DMS53 treated with DMSO at 0.1 percent for 48 hours (cell line): ENCODE results near the gene NOS1AP.
"Not testable (repeated sequence)": the region's sequence is repeated elsewhere in the genome, so short reads cannot be mapped to it uniquely, and the experiment has no call there.

Experiments used
- DNase-seq: peaks from one replicate; lab custom pipeline; 2025; ENCODE audit not compliant: unreplicated experiment; lab: John Stamatoyannopoulos, UW

Gene NOS1AP

DNA sequence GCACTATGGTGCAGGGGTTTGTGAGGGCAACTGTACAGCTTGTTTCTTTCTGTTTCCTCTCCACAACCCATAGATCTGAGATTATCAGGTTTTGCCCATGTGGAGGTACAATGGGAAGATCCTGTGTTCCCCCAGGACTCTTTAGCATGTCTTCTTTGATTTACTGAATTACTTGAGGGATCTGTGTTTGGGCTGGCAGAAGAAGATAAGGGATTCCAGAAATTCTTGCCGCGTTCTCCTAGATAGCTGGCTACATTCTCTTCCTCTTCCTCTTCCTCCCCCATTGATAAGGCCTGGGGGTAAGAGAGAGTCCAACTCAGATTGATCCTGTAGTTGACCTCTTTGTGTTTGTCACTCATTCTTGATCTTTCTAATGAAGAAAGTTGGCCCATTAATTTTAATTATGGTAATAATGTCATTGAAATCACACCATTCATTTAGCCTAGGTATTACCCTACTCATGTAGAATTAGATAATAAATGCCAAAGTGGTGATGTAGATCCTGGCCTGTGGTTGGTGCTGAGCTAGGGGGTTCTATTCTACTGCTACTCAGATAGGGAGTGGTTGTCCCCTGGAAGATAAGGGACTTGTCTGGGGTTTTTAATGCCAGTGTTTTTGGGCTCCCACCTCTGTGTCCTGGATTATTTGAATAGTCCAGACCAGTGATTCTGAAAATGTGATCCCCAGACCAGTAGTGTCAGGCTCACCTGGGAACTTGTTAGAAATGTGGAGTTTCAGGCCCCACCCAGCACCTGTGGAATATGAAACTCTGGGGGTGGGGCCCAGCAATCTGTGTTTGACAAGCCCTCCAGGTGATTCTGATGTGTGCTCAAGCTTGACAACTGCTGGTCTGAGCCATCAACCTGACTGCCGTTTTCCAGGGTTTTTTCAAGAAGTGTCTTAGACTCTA is 122.2 kb downstream of the NOS1AP start:
- DNase-seq: peak; percentile 36

DNA sequence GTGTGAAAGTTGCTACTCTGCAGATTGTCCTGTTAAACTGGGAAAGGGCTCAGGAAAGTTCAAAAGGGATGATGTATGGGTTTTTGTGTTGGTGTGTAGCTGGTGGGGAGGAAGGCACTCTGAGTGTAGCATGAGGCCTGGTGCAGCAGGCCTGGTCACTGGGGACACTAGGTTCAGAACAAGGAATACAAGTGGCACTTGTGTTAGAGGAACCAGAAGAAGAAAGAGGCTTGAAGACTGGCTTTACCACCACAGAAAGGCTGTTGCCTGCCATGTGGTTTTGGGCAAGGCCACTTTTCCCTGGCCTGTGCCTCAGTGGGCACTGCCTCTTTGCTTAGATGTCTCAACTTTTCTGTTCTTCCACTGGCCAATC is 122.8 kb downstream of the NOS1AP start:
- no peak for DNase-seq

DNA sequence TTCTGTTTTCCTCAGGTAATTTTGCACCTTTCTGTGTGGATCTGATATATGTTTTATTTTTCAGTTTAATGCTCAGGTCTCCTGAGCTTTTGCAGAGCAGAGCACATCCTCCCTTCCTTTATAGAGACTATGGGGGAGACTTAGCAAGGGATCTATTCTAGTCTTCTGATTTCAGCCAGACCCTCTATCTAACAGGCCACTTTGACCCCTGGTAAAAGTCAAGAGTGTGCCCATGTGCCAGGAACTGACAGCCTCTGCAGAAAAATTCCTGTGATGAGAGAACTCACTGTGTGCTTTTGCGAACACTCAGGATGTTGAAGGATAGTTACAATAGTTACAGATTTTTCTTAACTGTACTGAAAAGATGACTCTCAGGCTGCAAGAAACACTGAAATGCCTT is 123.3 kb downstream of the NOS1AP start:
- DNase-seq: no peak

DNA sequence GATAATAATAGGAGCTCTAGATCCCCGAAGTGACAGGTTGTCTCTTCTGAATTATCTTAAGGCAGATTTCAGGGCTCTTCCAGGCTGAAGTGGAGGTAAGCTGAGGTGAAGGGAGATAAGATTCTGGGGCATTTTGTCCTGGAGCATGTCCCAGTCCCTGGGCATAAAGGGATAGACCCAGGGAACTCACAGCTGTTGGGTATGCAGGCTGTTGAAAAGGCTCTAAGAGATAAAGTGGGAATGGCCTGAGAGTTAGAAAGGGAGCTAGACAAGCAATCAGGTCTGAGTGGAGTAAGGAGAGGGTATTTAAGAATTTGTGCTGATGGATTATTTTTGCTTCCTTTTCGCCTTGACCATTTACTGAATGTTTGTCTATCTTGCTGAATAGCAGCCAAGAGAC is 123.7 kb downstream of the NOS1AP start:
- DNase-seq: no peak

DNA sequence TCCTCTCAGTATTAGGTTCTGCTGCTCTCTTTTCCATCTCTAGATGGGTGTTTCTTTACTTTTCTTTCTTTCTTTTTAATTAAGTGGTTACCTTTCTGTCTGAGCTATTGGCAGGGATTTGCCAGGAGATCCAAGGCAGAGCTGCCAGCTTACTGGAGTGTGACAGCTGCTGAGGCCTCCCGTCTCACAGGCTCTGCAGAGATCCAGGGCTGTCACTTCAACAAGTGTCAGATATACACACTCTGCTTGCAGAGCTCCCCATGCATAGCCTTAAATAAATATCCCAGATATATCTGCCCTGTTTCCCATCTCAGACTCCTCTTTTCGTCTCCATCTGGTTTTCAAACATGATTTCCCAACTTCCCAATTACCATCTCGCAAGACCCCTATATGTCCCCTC is 124.3 kb downstream of the NOS1AP start:
- DNase-seq: peak; percentile 38

DNA sequence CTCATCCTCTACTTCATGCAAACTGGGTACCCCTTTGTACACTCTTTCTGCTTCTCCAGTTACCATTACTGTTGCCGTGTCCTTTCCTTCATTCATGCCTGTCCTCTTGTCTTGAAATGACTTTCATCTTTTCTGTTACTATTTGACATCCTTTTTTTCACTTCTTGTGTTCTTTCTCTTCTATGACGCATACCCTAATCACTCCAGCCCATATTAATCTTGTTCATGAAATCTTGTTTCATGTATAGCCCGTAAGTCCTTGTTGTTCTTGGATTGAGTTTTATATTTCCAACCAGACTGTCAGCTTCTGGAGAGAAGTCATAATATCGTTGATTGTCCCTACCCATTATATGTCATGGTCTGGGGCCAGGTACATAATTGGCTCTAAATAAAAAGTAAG is 126.1 kb downstream of the NOS1AP start:
- DNase-seq: no peak

GRCh38 chr1:162196387-162196786 is 126.9 kb downstream of the NOS1AP start:
- DNase-seq: no peak

DNA sequence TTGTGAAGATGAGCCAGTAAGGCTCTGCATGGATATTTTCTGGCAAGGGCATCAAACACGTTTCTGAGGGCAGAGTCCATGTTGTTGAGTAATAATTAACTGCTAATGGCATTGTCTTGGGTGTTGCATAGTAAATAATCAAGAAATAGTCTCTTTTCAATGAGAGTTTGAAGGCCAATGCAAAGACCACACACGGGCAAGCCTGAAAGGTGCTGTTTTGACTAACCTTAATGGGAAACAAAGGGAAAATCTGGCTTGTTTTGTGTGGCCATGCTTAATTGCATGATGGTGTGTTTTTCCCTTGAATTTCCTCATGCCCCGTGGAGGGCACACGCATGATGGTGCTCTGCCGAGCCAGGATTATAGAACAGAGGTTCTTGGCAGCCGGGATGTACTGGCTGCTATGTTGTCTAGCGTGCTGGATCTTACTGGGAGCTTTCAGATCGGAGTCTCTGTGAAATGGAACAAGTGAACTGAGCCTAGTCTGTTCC is 127.6 kb downstream of the NOS1AP start:
- DNase-seq: no peak

- DNase-seq: no peak
Measured at GRCh38 chr1:162197615-162198421, 128.3 kb downstream of the NOS1AP start.

GRCh38 chr1:162200096-162200847 is 130.8 kb downstream of the NOS1AP start:
- no peak for DNase-seq

GRCh38 chr1:162201062-162201461 is 131.6 kb downstream of the NOS1AP start:
- DNase-seq: not testable (repeated sequence)

DNA sequence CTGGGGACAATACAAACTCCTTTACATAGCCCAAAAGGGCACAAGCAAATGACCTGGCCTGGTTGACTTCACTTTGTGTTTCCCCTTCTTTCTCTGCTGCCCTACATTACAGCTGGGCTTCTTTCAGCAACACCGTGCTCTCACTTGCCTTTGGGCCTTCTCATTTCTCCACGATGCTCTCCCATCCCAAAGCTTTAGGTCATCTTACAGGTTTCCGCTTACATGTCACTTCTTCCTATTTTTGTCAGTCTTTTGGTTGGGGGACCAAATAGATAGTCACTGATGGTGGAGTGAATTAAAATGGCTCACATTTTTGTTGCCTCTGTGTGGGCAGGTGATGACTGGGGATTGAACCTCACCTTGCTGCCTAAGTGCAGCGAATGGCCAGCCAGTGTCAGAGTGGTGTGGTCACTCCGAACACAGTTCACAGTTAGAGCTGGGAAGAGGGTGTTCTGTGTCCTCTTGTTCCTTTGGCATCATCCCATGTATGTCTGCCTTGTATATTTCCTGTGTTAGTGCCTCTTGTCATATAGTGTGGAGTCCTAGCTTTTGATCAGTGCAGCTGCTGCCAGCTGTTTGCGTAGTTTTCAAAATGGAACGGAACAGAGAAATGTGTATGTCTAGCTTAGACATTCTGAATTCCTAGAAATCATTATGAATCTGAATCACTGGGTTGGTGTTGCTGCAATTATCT is 134.8 kb downstream of the NOS1AP start:
- DNase-seq: no peak

GRCh38 chr1:162204823-162205155 is 135.3 kb downstream of the NOS1AP start:
- DNase-seq: no peak

DNA sequence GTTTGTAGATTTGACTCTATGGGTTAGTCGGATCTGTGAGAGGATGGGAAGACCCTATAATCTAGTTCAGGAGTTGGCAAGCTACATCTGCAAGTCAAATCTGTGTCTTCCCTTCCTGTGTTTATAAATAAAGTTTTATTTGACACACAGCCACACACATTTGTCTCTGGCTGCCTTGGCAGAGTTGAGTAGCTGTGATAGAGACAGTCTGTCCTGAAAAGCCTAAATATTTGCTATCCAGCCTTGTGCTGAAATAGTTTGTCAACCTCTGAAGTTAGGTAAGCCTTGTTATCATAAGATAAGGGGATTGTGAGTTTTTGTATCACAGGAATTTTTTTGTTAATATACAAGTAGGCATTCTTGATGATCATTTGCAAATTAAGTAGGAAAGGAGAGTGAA is 136.8 kb downstream of the NOS1AP start:
- no peak for DNase-seq

DNA sequence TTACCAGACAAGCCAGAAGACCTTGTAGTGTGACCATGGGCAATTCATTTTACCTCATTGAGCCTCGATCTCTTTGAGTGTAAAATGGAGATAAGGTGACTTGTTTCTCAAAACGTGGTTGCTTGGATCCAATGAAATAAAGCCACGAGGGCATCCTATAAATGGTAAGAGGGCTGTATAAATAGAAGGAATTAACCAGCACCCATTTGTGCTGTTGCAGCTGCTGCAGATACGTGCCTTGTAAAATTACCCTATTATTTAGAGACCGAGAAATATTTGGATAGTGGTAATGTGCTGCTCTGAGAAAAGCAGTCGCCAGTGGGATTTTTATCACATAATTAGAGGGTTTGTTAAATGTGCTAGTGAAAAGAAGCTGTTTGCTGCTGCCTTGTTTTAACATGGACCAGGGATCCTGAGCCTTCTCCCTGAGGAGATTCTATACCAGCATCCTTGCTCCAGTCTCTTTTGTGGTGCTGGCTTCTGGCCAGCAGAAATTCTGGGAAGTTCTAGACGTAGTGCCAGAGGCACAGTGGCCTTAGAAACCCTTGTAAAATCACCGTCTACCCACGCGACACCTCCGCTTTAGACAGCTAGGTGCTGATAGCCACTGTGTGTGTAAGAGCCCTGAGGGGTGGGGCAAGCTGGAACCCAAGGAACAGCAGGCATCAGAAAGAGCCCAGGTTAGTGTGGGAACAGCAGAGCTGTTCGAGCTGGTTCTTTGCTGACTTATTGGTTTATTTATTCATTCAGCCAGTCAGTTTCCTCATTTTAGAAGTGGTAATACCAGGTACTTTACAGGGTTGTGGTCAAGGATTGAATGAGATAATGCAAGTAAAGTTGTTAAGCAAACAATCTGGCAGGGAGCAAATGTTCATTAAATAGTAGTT is 137.5 kb downstream of the NOS1AP start:
- DNase-seq: peak; percentile 73

GRCh38 chr1:162207862-162208261 is 138.4 kb downstream of the NOS1AP start:
- no peak for DNase-seq

GRCh38 chr1:162210196-162210595 is 140.7 kb downstream of the NOS1AP start:
- DNase-seq: no peak

DNA sequence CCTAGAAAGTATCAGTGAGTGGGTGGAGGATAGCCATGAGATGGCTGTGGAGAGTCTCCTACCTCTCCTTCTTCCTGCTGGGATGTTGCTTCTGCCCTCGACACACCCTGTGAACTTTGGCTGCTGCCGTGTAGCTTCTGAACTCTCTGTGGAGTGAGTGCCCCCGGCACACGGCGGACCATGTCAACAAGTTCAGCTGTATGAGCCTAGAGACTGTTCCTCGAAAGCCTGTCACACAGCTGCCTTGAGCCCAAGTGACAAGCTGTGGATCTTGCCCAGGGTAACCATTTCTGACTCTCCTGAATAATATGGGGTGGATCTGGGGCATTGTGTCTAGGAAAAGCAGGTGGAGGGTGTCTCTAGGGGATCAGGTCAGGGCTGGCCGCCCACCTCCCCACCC is 143.2 kb downstream of the NOS1AP start:
- no peak for DNase-seq

DNA sequence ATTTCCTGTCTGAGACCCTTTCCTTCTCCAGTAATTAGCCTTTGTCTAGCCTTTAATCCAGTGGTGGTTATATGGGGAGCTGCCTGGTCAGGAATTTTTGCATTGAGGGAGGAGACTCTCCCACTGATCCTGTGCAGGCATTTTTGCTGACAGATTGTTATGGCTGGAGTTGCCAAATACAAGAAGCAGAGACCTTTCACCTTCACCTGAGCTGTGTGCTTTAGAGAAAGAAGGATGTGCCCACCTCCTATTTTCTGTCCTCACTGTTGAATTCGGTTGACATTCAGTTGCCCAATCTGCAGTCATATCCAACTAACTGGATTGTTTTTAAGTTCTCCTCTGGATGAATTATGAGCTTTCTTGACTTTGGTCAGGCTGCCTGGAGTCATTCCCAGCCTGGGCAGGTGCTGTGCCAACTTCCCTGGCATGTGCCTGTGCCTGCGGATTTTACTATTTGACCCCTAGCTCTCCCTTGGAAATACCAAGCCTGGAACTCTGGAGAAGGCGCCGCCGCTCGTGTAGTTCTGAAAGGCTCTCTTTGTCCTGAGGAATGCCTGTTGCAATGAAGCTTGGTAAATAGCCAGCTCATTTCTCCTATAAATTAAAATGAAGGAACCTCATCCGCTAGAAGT is 143.9 kb downstream of the NOS1AP start:
- DNase-seq: no peak
